Measurements from ENCODE around the gene CACNA1H.
"Not testable (repeated sequence)": the region's sequence is repeated elsewhere in the genome, so short reads cannot be mapped to it uniquely, and the experiment has no call there.

The CACNA1H gene

DNA sequence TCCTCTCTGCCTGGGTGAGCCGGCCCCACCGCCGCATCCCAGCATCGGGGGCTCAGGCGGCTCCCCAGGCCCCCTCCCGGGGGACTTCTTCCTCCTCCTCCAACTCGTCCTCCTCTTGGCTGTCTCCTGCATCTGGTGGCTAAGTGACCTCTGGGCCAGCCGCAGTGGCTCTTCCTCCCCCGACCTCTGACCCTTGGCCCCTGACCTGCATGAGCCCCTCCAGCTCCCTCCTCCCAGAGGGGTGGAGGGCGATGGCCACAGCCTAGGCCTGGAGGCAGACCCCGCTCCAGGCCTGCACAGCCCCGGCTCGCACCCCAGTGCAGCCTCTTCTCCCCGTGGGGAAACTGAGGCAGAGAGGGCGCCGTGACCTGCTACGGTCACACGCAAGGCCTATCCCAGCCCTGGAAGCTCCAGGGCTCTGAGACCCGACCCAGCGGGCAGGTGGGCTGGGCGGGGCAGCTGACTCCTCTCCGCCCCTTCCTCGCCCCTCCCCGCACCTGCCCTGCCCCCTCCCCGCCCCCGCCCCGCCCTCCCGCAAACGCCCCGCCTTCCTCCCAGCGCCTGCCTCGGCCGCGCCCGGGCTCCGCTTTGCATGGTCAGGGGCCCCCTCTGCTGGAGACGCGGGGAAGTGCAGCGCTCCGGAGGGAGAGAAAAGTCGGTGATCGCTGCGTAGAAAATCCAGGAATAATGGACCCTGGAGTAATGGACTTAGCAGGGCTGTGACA is 96.3 kb downstream of the CACNA1H start:
- not testable (repeated sequence) for DNase-seq (ENCODE audit: low spot score)

DNA sequence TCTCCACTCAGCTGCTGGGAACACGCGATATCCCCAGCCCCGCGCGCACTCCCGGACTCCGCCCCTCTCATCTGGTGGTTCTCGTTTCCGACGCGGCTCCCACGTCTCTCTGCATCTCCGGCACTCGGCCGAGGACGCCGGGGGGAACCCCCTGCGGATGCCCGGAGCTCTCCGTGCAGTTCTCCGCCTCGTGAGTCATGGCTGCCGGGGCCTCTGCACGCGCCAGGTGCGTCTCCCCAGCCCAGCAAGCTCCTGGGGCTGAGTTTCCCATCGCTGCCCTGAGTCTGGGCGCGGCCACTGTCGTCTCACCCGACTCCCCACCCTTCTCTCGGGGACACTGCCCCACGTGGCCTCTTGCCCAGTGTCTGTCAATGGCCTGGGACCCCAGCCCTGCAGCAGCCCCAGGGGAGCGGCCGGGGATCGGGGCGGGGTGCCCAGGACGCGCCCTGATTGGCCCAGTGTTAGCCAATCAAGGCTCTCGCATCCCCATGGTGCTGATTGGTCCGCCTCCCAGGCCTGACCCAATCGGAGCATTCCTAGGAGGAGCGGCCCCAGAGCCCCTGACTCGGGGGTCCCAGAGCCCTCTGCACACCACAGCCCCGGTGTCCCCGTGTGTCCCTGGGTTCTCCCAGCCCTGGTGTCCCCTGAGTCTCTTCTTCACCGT is 100.9 kb downstream of the CACNA1H start:
- DNase-seq (ENCODE audit: low spot score): not testable (repeated sequence)

DNA sequence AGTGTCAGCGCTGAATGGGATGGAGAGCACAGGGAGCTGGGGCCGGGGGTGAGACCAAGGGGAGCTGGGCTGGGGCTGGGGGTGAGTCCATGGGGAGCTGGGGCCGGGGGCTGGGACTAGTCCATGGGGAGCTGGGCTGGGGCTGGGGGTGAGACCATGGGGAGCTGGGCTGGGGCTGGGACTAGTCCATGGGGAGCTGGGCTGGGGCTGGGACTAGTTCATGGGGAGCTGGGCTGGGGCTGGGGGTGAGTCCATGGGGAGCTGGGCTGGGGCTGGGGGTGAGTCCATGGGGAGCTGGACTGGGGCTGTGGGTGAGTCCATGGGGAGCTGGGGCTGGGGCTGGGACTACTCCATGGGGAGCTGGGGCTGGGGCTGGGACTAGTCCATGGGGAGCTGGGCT is 101.9 kb downstream of the CACNA1H start:
- not testable (repeated sequence) for DNase-seq (ENCODE audit: low spot score)

- DNase-seq (ENCODE audit: low spot score): not testable (repeated sequence)
Observed at GRCh38 chr16:1255276-1256122, 102.6 kb downstream of the CACNA1H start, which contains the start of gene TPSD1. Gene TPSD1, plus strand, starts transcription at chr16:1256069. Its CDS starts 212 bp downstream, at chr16:1256281.

- not testable (repeated sequence) for DNase-seq (ENCODE audit: low spot score)
Observed at GRCh38 chr16:1256296-1256873, 103.5 kb downstream of the CACNA1H start.

- DNase-seq (ENCODE audit: low spot score): no peak
Observed at GRCh38 chr16:1256874-1257322, 104.0 kb downstream of the CACNA1H start.

DNA sequence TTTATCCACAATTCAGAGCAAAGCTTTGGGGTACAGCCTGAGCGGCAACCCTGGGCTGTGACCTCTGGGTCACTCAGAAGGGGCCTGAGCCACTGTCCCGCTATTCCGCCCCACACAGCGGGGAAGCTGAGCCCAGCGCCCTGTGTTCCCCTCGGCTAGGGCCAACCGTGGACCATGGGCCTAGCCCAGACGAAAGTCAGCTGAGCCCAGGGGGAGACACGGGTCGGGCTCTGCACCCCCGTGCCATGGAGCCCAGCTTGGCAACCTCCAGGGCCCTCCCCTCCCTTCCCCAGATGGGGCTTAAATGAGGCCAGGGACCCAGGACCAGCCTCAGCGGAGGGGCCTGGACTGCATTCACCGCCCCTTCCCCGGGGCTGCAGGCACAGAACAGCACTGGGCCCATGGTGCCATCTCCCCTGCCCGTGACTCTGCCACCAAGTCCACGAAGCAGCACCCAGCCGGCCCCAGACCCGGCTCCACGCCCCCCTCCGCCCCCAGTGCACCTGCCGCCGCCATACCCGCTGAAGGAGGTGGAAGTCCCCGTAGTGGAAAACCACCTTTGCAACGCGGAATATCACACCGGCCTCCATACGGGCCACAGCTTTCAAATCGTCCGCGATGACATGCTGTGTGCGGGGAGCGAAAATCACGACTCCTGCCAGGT is 104.8 kb downstream of the CACNA1H start:
- no peak for DNase-seq (ENCODE audit: low spot score)

- no peak for DNase-seq (ENCODE audit: low spot score)
Observed at GRCh38 chr16:1258225-1258600, 105.3 kb downstream of the CACNA1H start.

DNA sequence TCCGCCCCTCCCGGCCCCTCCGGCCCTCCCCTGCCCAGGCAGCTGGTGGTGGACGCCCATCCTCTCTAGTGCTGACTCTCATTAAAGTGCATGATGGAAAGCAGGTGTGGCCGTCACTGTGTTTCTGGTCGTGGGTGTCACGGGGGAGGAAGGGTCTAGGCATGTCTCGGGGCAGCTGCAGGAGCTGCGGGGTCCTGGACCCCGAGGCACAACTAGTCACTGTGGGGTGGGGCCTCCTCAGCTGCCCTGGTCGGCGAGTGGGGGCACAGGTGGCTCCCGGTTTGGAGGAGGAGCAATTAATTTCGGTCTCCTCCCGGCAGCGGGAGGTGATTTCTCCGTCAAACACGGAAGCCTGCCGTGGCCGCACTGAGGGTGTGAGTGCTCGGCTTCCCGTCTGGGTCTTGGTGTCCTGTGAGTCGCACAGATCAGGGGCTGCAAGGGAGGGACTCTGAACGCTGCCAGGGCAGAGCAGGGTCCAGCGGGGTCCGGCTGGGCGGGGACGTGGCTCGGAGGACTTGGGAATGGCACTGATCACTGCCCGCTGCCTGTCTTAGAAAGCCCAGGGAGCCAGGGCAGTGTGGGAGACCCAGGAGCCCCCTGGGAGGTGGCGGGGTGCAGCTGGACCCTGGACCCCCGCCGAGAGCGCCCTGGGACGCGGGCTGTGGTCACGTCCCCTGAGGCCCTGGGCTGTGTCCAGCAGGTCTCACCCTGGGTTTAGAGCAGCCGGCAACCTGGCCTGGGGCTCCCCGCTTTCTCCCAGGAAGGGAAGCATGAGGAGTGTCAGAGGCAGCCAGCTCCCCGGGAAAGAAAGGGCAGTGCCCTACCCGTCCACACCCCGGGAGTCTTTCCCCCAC is 106.2 kb downstream of the CACNA1H start:
- no peak for DNase-seq (ENCODE audit: low spot score)

DNA sequence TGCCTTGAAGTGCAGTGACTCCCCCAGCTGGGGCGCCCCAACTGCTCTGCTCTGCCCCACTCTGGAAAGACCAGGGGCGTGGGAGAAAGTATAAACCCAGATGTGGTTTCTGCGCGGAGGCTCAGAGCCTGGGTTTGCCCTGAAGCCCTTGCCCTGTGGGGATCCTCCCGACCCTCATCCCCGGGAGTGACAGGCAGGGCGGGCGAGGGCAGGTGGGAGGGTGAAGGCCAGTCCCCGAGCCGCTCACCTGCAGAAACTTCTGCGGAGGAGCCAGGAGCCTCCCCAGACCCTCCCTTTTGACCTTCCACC is 106.8 kb downstream of the CACNA1H start:
- DNase-seq (ENCODE audit: low spot score): no peak

DNA sequence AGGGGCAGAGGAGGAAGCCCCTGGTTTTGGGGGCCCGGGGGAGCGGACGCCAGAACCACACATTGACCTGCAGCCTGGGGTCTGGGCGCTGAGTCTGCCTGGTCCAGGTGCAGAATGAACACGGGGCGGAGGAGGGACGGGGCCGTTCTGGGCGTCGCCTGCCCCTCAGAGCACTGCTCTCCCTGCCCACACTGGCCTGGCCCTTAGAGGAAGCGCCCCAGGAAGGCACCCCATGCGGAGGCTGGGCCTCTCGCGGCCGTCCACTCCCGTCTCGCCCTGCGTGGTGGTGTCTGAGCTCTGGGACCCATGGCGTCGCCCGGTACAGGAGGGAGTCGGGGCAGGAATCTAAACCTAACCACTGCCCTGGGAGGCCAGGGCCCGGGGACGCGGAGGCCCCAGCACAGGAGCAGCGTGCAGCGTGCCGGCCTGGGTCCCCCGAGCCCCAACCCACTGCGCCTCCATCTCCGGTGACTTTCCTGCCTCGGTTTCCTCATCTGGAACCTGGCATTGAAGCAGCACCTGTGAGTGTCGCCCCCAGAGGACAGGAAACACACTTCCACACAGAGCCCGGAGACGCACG is 107.3 kb downstream of the CACNA1H start:
- no peak for DNase-seq (ENCODE audit: low spot score)

GRCh38 chr16:1261131-1261892 is 108.4 kb downstream of the CACNA1H start:
- DNase-seq (ENCODE audit: low spot score): no peak

GRCh38 chr16:1262210-1262845 is 109.4 kb downstream of the CACNA1H start:
- DNase-seq (ENCODE audit: low spot score): no peak

GRCh38 chr16:1262846-1263221 is 109.9 kb downstream of the CACNA1H start:
- no peak for DNase-seq (ENCODE audit: low spot score)

- DNase-seq (ENCODE audit: low spot score): no peak
Observed at GRCh38 chr16:1263591-1264344, 110.9 kb downstream of the CACNA1H start.

GRCh38 chr16:1264345-1265089 is 111.6 kb downstream of the CACNA1H start:
- no peak for DNase-seq (ENCODE audit: low spot score)

DNA sequence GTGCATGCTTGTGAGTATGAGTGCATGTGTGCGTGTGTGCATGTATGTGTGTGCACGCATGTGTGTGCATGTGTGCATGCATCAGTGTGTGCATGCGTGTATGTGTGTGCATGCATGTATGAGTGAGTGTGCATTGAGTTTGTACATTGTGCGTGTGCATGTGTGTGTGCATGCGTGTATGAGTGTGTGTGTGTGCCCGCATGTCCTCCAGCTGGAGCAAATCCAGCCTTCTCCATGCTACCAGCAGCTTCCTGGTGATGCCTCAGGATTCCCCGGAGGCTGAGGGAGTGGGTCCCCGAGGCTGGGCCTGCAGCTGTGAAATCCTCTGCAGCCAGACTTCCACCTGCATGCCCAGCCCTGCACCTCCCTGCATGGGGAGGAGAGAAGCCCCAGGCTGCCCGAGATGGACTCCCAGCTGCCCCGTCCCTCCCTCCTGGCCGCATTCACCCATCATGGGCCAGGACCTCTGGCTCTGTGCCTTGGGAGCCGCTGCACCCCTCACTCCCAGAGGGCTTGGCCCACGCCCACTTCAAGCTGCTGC is 112.3 kb downstream of the CACNA1H start:
- no peak for DNase-seq (ENCODE audit: low spot score)

- no peak for DNase-seq (ENCODE audit: low spot score)
Observed at GRCh38 chr16:1265826-1266225, 112.9 kb downstream of the CACNA1H start.

Data from germinal center (tissue), 1 donor.